HG02885 (cell line): ENCODE data around the gene LVRN.

Experiments used
- ATAC-seq: cut with Tn5 transposase; IDR thresholded peaks from one replicate; pipeline ENCODE4 v1.9.1; 2021; ENCODE audit warnings: mild to moderate bottlenecking; ENCODE audit not compliant: unreplicated experiment, poor library complexity

The LVRN gene

DNA sequence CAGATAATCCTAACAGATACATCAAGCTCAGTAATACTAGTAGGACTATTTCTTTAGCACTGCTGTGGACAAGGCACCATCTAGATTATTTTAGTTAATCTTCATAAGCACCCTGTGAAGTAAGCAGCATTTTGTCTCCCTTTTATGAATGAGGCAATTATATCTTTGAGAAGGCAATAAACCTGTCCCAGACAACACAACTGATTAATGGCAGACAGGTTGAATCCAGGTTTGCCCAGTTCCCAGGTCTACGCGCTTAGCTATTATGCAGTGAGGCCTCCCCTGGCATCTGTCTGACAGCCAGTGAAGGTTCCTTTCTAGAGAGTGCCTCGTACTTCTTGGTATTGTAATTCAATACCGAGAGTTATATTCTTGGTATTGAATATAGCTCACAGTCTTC is 9.7 kb upstream of the LVRN start:
- no peak for ATAC-seq

DNA sequence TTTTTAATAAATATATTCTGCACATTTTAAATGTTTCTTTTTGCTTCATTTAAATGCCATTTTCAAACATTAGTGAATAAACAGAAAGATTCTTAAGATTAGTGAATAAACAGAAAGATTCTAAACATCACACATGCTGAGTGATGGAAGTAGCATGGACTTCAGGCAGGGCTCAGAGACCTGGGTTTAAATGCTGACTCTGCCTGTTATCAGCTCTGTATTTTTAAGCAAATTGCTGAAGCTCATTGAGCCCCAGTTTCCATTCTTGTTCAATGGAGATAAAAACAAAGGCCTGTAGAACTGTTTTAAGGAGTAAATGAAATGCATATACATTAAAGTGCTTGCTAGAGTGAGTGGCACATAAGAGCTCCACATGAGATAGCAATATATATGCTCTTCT is 8.1 kb upstream of the LVRN start:
- no peak for ATAC-seq

DNA sequence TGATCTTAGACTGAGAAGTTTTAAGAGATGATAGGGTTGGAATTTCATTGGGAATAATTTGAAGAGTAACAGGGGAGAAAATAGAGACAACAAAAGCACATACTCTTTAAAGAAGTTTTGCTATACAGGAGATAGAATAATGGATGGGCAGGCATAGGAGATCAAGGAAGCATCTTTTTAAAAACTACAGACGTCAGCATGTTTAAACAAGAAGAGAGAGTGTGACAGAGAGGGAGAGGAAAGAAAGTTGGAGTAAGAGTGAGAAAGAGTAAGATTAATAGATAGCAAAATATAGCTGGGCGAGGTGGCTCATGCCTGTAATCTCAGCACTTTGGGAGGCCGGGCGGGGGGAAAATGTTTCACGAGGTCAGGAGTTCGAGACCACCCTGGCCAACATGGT is 5.3 kb upstream of the LVRN start:
- ATAC-seq = no peak

DNA sequence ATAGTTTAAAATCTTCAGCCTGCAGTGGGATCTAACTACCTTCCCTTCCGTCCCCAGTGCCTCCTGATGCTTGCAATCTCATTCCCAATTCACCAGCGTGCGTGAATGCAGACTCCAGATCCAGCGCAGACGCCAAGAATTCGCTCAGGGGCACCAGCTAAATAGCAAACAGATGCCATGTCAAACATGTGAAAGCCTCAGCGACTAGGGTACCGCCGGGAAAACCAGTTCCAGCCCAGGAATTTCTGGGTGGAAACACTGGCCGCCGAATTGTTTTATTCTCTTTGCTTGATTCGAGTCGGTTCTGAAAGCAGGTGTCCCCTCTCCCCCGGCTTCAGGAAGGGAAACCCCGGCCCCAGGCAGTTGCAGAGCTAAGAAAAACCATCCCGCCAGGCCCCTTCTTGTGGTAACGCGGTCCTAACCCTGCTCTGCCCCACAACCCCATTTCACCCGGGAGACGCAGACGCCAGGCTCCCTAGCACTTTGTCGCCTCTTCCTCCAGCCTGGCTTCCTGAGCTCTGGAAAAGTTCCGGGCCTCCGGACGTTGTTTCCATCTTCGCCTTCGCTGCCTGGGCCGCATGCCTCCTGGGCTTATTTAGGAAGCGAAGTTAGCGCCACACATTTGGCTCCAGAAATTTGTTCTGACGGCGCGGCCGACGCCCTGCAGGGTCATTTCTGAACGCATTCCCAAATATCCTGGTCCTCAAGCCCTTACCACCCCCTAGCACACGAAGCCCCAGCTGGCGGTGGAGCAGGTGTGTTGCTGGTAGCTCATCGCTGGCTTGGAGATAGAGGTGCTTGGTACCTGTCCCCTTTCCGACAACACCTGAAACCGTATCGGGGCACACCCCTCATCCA is 665 bp upstream of the LVRN start:
- no peak for ATAC-seq

DNA sequence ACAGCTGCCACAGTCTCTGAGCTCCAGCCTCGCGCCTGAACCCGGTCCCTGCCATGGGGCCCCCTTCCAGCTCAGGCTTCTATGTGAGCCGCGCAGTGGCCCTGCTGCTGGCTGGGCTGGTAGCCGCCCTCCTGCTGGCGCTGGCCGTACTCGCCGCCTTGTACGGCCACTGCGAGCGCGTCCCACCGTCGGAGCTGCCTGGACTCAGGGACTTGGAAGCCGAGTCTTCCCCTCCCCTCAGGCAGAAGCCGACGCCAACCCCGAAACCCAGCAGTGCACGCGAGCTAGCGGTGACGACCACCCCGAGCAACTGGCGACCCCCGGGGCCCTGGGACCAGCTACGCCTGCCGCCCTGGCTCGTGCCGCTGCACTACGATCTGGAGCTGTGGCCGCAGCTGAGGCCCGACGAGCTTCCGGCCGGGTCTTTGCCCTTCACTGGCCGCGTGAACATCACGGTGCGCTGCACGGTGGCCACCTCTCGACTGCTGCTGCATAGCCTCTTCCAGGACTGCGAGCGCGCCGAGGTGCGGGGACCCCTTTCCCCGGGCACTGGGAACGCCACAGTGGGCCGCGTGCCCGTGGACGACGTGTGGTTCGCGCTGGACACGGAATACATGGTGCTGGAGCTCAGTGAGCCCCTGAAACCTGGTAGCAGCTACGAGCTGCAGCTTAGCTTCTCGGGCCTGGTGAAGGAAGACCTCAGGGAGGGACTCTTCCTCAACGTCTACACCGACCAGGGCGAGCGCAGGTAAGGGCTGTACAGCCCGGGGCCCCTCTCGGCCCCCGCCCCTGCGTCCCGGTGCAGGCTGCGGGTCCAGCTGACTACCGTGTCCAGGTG is 509 bp downstream of the LVRN start:
- ATAC-seq = peak; percentile 67

DNA sequence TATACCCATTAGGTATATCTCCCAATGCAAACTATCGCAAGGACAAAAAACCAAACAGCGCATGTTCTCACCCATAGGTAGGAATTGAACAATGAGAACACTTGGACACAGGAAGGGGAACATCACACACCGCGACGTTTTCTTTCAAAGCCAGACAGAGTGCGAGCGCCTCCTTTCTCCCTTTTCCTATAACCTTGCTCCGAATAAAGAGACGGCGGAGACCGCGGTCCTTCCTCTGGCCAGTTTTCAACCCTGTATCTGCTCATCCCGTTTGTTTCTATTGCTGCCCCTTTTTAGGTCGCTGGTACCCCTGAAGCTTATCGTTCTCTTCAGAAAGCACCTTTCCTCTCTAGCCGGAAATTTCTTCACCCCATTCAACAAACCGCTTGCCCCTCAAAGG is 1.3 kb downstream of the LVRN start:
- no peak for ATAC-seq

DNA sequence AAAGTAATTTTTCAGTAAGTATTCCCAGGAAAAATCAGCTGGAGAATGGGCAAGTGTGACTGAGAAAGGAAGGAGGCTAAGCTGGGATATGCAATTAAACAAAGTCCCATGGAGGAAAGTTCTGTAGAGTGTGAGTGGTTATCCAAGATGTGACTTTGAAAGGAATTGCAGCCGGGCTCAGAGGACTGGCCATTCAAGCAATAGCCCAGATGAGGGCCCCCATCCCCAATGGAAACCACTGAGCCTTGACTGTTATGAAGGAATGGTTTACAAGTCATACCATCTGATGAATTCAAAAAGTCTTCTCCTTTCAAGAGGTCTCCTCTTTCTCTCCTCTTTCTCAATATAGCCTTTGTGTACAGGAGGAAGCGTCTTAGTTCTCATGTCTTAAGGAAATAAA is 6.5 kb downstream of the LVRN start:
- no peak for ATAC-seq

DNA sequence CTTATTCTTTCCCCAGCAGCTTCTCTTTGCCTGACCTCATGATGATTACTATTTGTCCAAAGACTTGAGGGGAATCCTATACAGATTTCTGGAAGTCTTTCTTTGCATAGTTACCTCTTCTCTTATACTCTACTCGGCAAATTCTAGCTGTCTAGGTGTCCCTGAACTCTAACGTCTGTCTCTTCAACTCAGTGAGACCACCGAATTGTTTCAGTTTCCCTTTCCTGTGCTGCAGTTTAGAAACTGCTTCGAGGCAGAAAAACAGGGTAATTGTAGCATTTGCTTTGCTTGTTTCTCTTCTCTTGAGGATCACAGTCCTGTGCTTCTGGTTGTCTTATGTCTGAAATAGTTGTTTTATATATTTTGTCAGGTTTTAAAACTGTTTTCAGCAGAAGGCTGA is 14.8 kb downstream of the LVRN start:
- peak; percentile 84 for ATAC-seq

DNA sequence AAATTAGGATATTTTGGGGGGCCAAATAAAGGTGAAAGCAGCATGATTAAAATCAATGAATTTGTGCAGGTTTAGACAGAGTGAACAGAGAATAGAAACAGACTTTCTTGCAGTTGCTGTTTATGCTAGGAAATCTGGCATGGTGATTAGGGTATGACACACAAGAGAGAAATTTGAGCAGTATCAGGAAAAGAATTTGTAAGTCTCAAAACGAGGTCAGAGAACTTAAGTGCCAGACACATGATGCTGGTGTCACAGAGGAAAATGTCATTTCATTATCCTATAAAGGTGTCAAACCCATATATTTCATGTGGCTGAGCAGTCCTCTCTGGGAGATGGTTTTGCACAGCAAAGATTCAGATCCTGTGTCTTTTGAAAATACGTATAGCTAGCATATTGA is 15.7 kb downstream of the LVRN start:
- ATAC-seq = peak; percentile 35

DNA sequence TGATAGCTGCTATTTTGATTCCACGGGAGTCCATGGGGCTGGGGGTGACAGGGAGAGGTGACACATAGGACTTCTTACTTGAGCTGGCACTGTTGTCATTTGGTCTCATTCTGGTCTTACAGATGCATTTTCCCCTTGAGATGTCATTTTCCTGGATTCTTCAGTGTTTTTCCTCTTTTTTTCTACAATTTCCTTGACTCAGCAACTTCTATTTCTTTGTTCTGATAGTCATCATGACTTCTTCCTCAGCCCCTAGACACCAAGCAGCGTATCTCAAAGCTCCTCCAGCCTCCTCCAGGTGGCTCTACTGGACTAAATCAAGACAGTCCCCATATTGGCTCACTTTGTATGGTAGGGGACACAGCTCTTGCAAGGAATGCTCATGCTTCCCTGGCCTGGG is 16.5 kb downstream of the LVRN start:
- no peak for ATAC-seq

DNA sequence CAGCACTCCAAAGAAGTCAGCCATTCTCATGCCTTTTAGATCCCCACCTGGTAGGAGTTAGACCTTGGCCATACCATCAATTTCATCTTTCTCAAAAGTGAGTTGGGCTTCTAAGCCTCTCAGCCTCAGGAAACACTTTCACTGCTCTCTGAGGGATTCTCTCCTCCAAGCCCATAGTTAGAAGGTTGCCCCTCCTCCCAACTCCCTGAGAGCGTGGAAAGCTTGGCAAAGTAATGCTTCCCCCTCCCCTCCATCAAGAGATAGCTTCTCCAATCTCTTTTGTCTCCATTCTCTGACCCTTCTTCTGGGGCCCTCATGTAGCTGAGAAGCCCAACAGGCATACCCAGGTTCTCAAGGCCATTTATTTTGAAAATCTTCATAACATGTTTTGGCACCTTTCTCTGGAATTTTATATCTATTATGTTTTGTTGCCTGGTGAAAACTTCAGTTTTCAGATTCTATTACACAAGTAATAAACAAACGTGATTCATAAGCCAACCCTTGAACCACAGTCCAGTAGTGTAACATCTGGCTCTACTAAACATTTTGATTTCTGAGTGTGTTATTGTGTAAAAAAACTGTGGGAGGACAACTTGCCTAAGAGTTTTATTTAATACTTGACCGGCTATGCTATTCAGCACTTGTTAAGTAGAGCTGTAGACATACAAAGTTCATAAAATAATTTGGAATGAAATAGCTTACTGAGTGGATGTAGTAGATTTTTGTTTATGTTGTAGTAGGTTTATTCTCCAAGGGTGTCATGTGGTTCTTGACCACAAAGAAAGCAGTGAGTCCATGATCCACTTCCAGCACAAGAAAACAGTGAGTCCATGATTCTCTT is 17.1 kb downstream of the LVRN start:
- ATAC-seq = no peak

DNA sequence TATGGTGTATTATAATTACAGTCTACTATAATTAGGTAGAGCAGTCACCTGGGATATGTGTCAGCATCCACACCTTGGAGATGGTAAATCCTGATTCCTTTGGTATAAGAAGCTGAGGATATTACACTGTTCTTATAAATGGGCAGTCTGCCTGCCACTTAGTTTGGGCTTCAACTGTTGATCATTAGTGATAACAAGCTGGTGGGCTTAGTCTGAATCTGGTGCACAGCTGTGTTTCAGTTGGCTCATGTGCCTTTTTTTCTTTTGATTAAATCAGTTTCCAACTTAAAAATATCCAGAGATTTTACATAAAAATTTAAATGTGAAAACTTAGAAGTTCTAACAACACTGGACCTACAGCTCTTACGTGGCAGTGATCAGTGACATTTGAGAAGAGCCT is 21.2 kb downstream of the LVRN start:
- ATAC-seq = no peak

DNA sequence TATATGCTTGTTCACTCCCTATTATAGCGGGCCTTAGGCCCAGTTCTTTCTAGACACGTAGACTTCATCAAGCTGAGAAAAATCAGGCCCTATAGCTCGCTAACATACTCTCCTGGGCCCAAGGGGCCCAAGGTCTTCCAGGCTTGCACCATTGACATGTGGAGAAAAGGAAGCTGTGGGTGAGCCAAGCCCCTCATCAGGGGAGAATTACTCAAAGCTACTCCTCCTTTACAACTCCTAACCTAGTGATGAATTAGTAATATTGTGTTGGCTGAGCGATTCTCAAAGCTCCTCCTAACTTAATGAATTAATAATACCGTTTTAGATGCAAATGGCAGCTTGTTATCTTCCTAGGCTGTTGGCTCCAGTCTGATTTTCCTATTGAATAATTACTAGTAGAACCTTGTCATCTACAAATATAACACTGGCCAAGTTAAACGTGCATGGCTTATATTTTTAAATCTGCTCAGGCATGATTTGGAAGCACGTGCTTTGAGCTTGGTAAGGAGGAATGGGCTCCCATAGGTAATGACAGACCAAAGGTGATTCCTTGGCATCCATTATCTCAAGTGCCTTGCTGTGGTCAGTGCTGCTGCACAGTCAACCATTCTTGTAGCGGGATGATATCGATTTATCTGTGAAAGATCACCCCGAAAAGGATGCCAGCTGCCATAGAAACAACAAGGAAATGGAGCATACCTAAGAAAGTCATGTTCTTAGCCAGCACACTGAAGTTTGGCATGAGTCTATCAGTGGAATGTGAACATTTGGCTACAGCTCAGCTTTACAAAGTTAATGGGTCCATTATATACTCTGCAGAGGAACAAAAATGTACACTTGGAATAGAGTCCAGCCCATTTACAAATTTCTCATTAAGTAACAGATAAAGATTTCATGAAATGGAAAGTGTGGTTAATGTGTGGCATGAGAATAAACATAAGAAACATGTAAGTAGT is 23.8 kb downstream of the LVRN start:
- ATAC-seq = no peak

DNA sequence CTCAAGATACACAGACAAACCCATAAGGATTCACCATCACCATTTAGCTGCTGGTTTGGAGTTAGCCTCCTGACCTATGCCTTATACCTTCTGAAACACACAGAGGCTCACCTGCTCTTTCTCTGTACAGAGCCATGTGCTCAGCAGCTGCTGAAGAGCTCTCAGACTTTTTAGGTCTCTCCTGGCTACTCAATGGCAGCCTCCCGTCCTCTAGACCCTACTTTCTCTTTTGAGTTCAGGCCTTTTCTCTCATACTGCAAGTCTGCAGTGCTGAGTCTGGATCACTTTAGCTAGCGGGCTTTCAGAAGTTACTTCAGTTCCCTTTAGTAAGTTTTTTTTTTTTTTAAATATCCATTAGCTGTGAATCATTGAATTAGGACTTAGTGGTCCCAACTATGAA is 25.7 kb downstream of the LVRN start:
- no peak for ATAC-seq

DNA sequence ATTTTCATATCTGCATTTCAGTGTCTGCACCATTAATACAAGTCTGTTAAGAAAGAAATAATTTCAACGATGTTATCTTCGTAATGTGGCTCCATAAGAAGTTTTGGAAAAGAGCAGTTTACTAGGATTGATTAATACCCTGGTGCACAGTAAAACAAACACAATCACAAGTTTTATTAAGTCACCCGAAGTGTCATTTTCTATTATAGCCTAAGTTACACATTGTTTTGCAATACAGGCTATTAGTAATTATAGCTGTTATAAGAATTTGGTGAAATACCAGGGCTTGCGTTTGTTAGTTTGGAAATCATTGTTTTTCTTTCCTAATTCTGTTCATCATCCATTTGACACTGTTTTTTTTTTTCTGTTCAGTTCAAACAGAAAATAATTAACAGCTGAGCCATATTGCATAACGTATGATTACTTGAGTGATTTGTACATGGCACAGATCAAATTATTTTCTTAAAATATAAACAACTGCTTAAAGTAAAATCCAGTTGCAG is 30.6 kb downstream of the LVRN start:
- no peak for ATAC-seq

DNA sequence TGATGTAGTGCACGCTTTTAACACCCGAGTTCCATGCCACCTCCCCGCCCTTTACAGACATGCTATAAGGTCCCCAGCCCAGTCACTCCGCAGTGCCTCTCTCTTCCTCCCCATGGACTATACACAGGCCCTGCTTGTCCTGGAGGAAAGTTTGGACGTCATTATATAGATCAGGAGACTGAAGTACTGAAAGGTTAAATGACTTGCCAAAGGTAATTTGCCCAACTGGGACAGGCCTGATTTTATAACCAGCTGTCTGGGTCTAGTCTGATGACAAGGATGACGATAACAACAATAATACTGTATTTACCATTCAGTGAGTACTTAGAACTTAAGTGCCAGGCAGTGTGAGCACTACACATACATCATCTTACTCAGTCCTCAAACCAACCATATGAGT is 33.1 kb downstream of the LVRN start:
- ATAC-seq = no peak

DNA sequence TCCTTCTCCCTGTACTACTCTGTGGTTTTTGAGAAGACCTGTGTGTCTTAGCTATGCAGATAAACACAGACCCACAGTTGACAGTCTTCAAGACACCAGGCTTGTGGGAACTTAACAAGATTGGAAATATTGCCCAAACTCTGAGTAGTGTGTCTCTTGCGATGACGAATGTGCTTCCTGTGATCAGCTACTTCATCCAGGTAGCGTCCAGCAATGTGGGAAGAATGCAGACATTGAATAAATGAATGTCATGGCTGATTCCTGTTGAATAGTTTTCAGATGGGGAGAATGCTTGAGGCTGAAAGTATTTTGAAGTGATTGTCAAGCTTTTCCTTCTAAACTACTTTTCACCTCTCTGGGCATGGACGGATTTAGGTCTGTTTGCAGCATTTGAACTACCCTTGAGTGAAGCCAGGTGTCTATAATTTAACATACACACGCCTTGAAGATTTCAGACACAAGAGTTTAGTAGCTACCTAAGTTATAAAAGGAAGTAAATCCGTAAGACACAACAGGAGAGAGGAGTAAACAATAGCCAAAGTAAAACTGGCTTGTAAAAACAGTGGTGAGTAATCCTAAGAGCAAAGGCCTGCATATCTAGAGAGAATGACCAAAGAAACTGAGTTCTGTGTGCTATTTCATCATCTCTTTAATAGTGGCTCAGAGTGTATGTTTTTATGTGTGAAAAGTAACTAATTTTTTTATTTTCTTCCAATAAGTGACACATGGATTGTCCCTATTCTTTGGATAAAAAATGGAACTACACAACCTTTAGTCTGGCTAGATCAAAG is 40.0 kb downstream of the LVRN start:
- ATAC-seq = no peak

DNA sequence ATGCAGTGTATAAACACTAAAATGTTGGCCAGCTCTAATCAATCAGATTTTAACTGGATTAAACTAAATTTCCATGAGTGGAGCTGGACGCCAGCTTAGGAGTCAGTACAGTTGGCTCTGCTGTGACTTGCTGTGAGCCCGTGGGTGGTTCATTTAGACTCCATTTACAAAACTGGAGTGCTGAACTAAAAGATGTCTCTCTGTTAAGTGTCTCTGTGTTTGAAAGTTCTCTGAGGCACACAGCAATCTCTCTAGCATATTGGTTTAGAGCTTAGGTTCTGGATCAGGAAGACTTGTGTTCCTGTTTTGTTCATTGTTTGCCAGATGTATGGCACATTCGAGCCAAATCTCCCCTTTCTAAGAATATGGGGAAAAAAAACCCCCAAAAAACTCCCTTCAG is 42.0 kb downstream of the LVRN start:
- no peak for ATAC-seq

DNA sequence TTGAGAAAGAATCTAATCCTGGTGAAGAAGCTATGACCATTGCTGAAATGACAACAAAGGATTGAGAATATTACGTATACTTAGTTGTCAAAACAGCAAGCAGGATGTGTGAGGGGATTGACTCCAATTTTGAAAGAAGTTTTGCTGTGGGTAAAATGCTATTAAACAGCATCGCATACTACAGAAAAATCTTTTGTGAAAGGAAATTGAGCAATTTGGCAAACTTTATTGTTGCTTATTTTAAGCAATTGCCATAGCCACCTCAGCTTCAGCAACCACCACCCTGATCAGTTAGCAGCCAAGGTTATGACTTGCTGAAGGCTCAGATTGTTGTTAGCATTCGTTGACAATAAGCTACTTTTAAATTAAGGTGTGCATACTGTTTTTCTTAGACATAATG is 47.5 kb downstream of the LVRN start:
- no peak for ATAC-seq
